SKM-1 (cell line): Measurements from ENCODE around the gene OR56A5.

Experiments
- DNase-seq: peaks from one replicate; lab custom pipeline; 2025; ENCODE audit not compliant: unreplicated experiment; lab: John Stamatoyannopoulos, UW

The OR56A5 gene

GRCh38 chr11:5933116-5933515, 35.2 kb downstream of the OR56A5 start:
- no peak for DNase-seq

- no peak for DNase-seq
Observed at GRCh38 chr11:5932671-5933070, 35.6 kb downstream of the OR56A5 start.

DNA sequence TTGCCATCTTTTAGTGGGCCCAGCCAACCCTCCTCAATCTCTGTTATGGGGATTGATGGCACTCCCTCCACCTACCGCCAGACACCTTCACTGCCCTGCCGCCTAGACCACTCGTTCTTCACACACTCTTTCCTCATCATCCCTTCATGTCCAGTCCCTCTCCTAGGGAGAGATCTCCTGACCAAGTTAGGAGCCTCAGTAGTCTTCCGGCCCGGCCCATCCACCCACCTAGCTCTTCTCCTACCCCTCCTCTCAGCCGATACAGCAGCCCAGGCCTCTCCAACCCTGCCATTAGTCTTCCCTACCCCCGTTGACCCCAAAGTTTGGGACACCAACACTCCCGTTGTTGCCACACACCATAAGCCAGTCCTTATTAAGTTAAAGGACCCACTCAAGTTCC, 37.2 kb downstream of the OR56A5 start:
- DNase-seq, result no peak

DNA sequence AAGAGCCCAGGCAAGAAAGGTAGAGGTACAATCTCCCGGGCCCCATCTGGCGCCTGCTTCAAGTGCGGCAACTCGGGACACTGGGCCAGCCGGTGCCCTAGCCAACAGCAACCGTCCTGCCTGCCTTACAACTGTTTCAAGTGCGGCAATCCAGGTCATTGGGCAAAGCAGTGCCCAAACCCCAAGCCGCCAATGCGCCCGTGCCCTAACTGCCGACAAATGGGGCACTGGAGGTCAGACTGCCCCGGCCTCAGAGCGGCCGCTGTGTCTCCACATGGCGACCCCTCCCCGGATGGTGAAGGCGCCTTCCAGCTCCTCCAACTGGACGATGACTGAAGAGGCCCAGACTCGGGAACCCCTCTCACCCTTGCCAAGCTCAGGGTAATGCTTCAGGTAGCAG, 37.7 kb downstream of the OR56A5 start:
- no peak for DNase-seq

DNA sequence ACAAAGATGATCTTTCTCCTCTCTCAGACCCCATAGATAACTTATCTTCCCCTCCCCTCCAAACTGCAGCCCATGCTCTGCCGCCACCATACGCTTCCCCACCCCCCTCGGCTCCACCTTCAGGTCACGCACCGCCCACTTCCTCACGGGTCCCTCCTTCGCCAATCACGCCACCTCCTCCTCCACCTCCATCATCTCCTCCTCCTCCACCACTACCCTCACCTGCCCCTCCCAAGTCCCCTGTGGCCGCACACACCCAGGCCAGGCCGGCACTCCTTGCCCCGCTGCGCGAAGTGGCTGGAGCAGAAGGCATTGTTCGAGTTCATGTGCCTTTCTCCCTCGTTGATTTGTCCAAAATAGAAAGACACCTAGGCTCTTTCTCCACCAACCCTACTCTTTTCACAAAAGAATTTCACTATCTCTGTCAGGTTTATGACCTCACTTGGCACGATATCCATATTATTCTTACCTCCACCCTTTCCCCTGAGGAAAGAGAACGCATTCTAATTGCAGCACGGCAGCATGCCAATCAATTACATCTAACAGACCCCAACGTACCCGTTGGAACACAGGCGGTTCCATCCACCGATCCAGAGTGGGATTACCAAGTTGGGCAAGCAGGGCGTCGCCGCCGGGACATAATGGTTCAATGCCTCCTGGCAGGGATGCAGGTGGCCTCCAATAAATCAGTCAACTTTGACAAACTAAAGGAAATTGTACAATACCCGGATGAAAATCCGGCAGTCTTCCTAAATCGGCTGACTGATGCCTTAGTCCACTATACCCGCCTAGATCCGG, 38.5 kb downstream of the OR56A5 start:
- no peak for DNase-seq

- no peak for DNase-seq
Observed at GRCh38 chr11:5928811-5929210, 39.5 kb downstream of the OR56A5 start.

DNA sequence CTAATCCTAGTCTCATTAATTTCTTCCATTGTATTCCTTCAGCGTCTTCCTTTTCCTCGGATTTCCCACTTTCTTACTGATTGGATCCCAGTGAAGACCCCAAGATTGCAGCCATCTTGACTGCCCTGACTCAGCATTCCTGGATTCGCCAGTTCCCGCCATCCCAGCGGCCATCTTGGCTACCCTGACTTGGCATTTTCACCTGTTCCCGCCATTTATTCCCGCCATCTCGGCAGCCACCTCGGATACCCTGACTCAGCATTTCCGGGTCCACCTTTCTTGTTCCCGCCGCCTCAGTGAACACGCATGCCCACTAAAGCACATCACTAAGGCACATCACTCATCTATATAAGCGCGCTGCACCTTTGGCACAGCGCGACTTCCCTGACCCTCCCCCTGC, 40.0 kb downstream of the OR56A5 start:
- DNase-seq, result no peak

DNA sequence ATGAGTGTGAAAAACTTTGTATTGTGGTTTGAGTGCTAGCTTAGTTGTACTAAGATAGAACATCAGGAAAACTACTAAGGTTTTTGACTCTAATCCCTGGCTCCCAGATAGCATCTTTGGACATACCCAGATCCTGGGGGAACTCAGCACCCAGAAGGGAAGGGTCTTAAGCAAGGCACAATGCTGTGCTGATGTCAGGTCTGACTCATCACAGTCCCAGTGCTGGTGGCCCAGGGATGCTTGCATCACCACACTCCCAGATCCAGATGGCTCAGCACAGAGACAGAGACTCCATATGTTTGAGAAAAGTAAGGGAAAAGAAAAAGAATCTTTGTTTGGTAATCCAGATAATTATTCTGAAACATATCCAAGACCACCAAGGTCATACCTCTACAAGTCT, 44.5 kb downstream of the OR56A5 start:
- DNase-seq, result no peak

GRCh38 chr11:5923427-5923776, 44.9 kb downstream of the OR56A5 start:
- no peak for DNase-seq

DNA sequence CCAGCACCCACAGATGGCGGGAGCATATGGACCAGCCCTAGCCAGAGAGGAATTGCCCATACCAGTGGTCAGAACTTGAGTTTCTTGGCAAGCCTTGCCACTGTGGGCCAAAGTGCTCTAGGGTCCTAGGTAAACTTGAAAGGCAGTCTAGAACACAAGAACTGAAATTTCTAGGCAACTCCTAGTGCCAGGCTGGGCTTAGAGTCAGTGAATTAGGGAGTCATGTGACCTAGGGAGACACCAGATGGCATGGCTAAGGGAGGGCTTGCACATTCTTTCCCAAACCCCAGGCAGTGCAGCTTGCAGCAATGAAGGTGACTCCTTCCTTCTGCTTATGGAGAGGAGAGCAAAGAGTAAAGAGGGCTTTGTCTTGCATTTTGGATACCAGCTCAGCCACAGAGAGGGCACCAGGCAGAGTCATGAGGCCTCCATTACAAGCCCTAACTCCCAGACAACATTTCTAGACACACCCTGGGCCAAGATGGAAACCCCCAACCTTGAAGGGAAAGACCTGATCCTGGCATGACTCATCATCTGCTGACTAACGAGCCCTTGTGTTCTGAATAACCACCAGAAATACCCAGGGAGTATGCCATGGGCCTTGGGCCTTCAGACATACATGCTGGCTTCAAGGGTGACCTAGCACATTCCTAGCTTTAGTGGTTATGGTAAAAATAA, 45.4 kb downstream of the OR56A5 start:
- DNase-seq, result no peak
